Right lung (tissue), 10 donors: ENCODE data around the gene RAD21L1. TPM values are rescaled to one million over a fixed set of nuclear protein-coding genes. Genes with fewer than 3 reads are reported as not detected.
A peak's percentile ranks its signal among the peaks of the same experiment; 100 is the strongest.

Source experiments
- DNase-seq, 2 donors: peaks; one replicate each; pipeline ENCODE4 v3.0.0-alpha.2; 2013
- long read RNA-seq, 8 donors: transcript quantifications; one replicate each; lab custom pipeline, GENCODE V29; 2026
- polyA plus RNA-seq, 5 donors: library from polyadenylated mRNA; unstranded; fragments of 120-200 nt; gene quantifications; one replicate each; pipeline versions ENCODE4 v1.2.1 to v1.2.3, GENCODE V29; 2013; ENCODE audit warnings: inconsistent platforms in 1 of 5, low replicate concordance in 1 of 5; ENCODE audit not compliant: insufficient read length in 5 of 5, insufficient read depth in 1 of 5

Gene RAD21L1
- not detected for polyA plus RNA-seq
- long read RNA-seq, donor 1: 0 reads
- long read RNA-seq, donor 2: 0 reads
- long read RNA-seq, donor 3: 0 reads
- long read RNA-seq, donor 4: 0 reads
- long read RNA-seq, donor 5: 0 reads
- long read RNA-seq, donor 6: 0 reads
- long read RNA-seq, donor 7: 0 reads
- long read RNA-seq, donor 8: 0 reads

GRCh38 chr20:1225783-1226654 is at the start of gene RAD21L1:
TSS of gene RAD21L1 (plus strand) at chr20:1226044. CDS start at chr20:1228454, 2,410 bp downstream.
- peak; percentile 56 to 58 for DNase-seq

- DNase-seq: no peak
Observed at GRCh38 chr20:1177680-1178079, 48.2 kb upstream of the RAD21L1 start.

- no peak for DNase-seq
Observed at GRCh38 chr20:1178103-1178502, 47.7 kb upstream of the RAD21L1 start.

- DNase-seq: no peak
Observed at GRCh38 chr20:1178623-1179022, 47.2 kb upstream of the RAD21L1 start.

- no peak for DNase-seq
Observed at GRCh38 chr20:1180949-1181348, 44.9 kb upstream of the RAD21L1 start.

- DNase-seq: no peak
Observed at GRCh38 chr20:1182106-1182505, 43.7 kb upstream of the RAD21L1 start.

GRCh38 chr20:1183153-1183552 is 42.7 kb upstream of the RAD21L1 start:
- no peak for DNase-seq

- no peak for DNase-seq
Observed at GRCh38 chr20:1184260-1184637, 41.6 kb upstream of the RAD21L1 start.

GRCh38 chr20:1184638-1185315 is 41.1 kb upstream of the RAD21L1 start, which contains the start of gene TMEM74B:
TSS of gene TMEM74B (minus strand) at chr20:1184981. CDS start at chr20:1183801, 1,180 bp downstream.
- DNase-seq: no peak

- DNase-seq: no peak
Observed at GRCh38 chr20:1185316-1185741, 40.5 kb upstream of the RAD21L1 start.

- peak in 1 of 2 donors; percentile 26 for DNase-seq
Observed at GRCh38 chr20:1185790-1186334, 40.0 kb upstream of the RAD21L1 start.

GRCh38 chr20:1186367-1186991 is 39.4 kb upstream of the RAD21L1 start:
- no peak for DNase-seq

- DNase-seq: no peak
Observed at GRCh38 chr20:1187605-1188171, 38.2 kb upstream of the RAD21L1 start.

- DNase-seq: no peak
Observed at GRCh38 chr20:1188347-1188746, 37.5 kb upstream of the RAD21L1 start.

- DNase-seq: no peak
Observed at GRCh38 chr20:1189827-1190226, 36.0 kb upstream of the RAD21L1 start.

- no peak for DNase-seq
Observed at GRCh38 chr20:1190847-1191246, 35.0 kb upstream of the RAD21L1 start.

- DNase-seq: peak; percentile 73
Observed at GRCh38 chr20:1191299-1191698, 34.5 kb upstream of the RAD21L1 start.

- no peak for DNase-seq
Observed at GRCh38 chr20:1195226-1195625, 30.6 kb upstream of the RAD21L1 start.

- DNase-seq: no peak
Observed at GRCh38 chr20:1196634-1197033, 29.2 kb upstream of the RAD21L1 start.

- DNase-seq: peak; percentile 74 to 78
Observed at GRCh38 chr20:1197801-1198200, 28.0 kb upstream of the RAD21L1 start.

- no peak for DNase-seq
Observed at GRCh38 chr20:1198751-1199150, 27.1 kb upstream of the RAD21L1 start.
